ENCODE measurements around the gene CUX1.

Gene CUX1

GRCh38 chr7:102222445-102222844, 405.0 kb downstream of the CUX1 start:
- Histone ChIP-seq H3K9ac (no peak overlapping the region), H3K36me3 (ENCODE audit: insufficient read depth) (no peaks in the 10 kb centered on the region)

GRCh38 chr7:102223184-102223583, 405.8 kb downstream of the CUX1 start:
- no peaks in the 10 kb centered on the region for H3K79me2 ChIP-seq (ENCODE audit: insufficient read depth, low read depth)
- no peak overlapping the region for H2AFZ ChIP-seq (ENCODE audit: low read depth)
- no peak overlapping the region for H3K9ac ChIP-seq
- no peaks in the 10 kb centered on the region for H3K4me1 ChIP-seq (ENCODE audit: low read depth, poor library complexity, severe bottlenecking)
- no peaks in the 10 kb centered on the region for H4K20me1 ChIP-seq (ENCODE audit: insufficient read depth)
- no peak overlapping the region for H3K4me3 ChIP-seq (IDR thresholded peaks at IDR 0.05; ENCODE audit: insufficient read depth, low read depth, low read length)
- no peak overlapping the region for H3K27ac ChIP-seq
- no peaks in the 10 kb centered on the region for H3K36me3 ChIP-seq (ENCODE audit: insufficient read depth)
- H3K4me2 ChIP-seq, result no peak overlapping the region
- no peaks in the 10 kb centered on the region for H3K27me3 ChIP-seq (ENCODE audit: insufficient read depth, low read depth)
- no peak for TF ChIP-seq CTCF (conservative IDR thresholded peaks at IDR 0.05; ENCODE audit: low read depth, low read length)

More at GRCh38 chr7:102222445-102222844, 405.0 kb downstream of the CUX1 start:
- H3K4me1 ChIP-seq (ENCODE audit: low read depth, poor library complexity, severe bottlenecking), result no peaks in the 10 kb centered on the region
- TF ChIP-seq CTCF (conservative IDR thresholded peaks at IDR 0.05; ENCODE audit: low read depth, low read length), result no peak
- H2AFZ ChIP-seq (ENCODE audit: low read depth), result no peak overlapping the region
- no peaks in the 10 kb centered on the region for H4K20me1 ChIP-seq (ENCODE audit: insufficient read depth)
- H3K79me2 ChIP-seq (ENCODE audit: insufficient read depth, low read depth), result no peaks in the 10 kb centered on the region
- H3K27ac ChIP-seq, result no peak overlapping the region
- H3K4me2 ChIP-seq, result no peak overlapping the region
- no peak overlapping the region for H3K4me3 ChIP-seq (IDR thresholded peaks at IDR 0.05; ENCODE audit: insufficient read depth, low read depth, low read length)
- no peaks in the 10 kb centered on the region for H3K27me3 ChIP-seq (ENCODE audit: insufficient read depth, low read depth)

GRCh38 chr7:102225025-102225424, 407.6 kb downstream of the CUX1 start:
- H3K27me3 ChIP-seq (ENCODE audit: insufficient read depth, low read depth), result no peaks in the 10 kb centered on the region
- H3K79me2 ChIP-seq (ENCODE audit: insufficient read depth, low read depth), result no peaks in the 10 kb centered on the region
- no peak overlapping the region for H3K27ac ChIP-seq
- H3K4me2 ChIP-seq, result no peak overlapping the region
- H2AFZ ChIP-seq (ENCODE audit: low read depth), result no peak overlapping the region
- H3K36me3 ChIP-seq (ENCODE audit: insufficient read depth), result no peaks in the 10 kb centered on the region
- H3K9ac ChIP-seq, result no peak overlapping the region
- TF ChIP-seq CTCF (conservative IDR thresholded peaks at IDR 0.05; ENCODE audit: low read depth, low read length), result no peak
- H3K4me3 ChIP-seq (IDR thresholded peaks at IDR 0.05; ENCODE audit: insufficient read depth, low read depth, low read length), result no peak overlapping the region
- H4K20me1 ChIP-seq (ENCODE audit: insufficient read depth), result no peaks in the 10 kb centered on the region
- no peaks in the 10 kb centered on the region for H3K4me1 ChIP-seq (ENCODE audit: low read depth, poor library complexity, severe bottlenecking)

GRCh38 chr7:102227371-102227770, 409.9 kb downstream of the CUX1 start:
- Histone ChIP-seq H3K4me1 (ENCODE audit: low read depth, poor library complexity, severe bottlenecking) (no peaks in the 10 kb centered on the region), H3K27ac (no peak overlapping the region), H2AFZ (ENCODE audit: low read depth) (no peak overlapping the region), H3K27me3 (ENCODE audit: insufficient read depth, low read depth) (no peaks in the 10 kb centered on the region), H4K20me1 (ENCODE audit: insufficient read depth) (no peaks in the 10 kb centered on the region), H3K36me3 (ENCODE audit: insufficient read depth) (no peaks in the 10 kb centered on the region), H3K9ac (no peak overlapping the region), H3K4me3 (IDR thresholded peaks at IDR 0.05; ENCODE audit: insufficient read depth, low read depth, low read length) (no peak overlapping the region), H3K79me2 (ENCODE audit: insufficient read depth, low read depth) (no peaks in the 10 kb centered on the region), H3K4me2 (no peak overlapping the region)
- TF ChIP-seq CTCF (conservative IDR thresholded peaks at IDR 0.05; ENCODE audit: low read depth, low read length), result no peak

Measured in KMS-11 (cell line).